ENCODE data around the gene PPP2R2C.

GRCh38 chr4:6277139-6277802 lies 195.1 kb downstream of the PPP2R2C start:
- TF ChIP-seq, protein P1, sequence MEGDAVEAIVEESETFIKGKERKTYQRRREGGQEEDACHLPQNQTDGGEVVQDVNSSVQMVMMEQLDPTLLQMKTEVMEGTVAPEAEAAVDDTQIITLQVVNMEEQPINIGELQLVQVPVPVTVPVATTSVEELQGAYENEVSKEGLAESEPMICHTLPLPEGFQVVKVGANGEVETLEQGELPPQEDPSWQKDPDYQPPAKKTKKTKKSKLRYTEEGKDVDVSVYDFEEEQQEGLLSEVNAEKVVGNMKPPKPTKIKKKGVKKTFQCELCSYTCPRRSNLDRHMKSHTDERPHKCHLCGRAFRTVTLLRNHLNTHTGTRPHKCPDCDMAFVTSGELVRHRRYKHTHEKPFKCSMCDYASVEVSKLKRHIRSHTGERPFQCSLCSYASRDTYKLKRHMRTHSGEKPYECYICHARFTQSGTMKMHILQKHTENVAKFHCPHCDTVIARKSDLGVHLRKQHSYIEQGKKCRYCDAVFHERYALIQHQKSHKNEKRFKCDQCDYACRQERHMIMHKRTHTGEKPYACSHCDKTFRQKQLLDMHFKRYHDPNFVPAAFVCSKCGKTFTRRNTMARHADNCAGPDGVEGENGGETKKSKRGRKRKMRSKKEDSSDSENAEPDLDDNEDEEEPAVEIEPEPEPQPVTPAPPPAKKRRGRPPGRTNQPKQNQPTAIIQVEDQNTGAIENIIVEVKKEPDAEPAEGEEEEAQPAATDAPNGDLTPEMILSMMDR (conservative IDR thresholded peaks at IDR 0.05; ENCODE audit: low read length), result no peak
- TF ChIP-seq EZH2phosphoT487 (IDR thresholded peaks at IDR 0.05; ENCODE audit: borderline replicate concordance), result no peak
